GM12878 (cell line): ENCODE results near the gene SKIDA1.

ENCODE experiments used
- CEBPB ChIP-seq, 2 experiments: fragments of 150-350 bp in 1 of 2; IDR thresholded peaks; 2 replicates each; pipeline ENCODE4 v1.6.1; 2012 to 2014; ENCODE audit warnings: low read depth in 2 of 2, low read length in 2 of 2, borderline replicate concordance in 1 of 2, inconsistent platforms in 1 of 2
- CTCF ChIP-seq, 3 experiments: IDR thresholded peaks in 2 of 3; conservative IDR thresholded peaks in 1 of 3; 2 replicates each; pipeline ENCODE4 v1.5.1; 2011; ENCODE audit warnings: low read depth in 3 of 3, low read length in 3 of 3, mild to moderate bottlenecking in 3 of 3, control low read depth in 2 of 3, moderate library complexity in 2 of 3, inconsistent platforms in 1 of 3, mixed read lengths in 1 of 3; ENCODE audit not compliant: control insufficient read depth in 2 of 3, insufficient read depth in 1 of 3; ENCODE audit errors: extremely low read depth in 1 of 3
- MTA3 ChIP-seq: IDR thresholded peaks from 2 replicates; pipeline ENCODE4 v1.6.1; 2012; ENCODE audit warnings: low read length, inconsistent platforms, borderline replicate concordance
- MYC ChIP-seq: IDR thresholded peaks from 2 replicates; pipeline ENCODE4 v1.6.1; 2011; ENCODE audit warnings: mild to moderate bottlenecking, low read length, moderate library complexity, inconsistent platforms; ENCODE audit not compliant: insufficient read depth, insufficient replicate concordance, insufficient read length, severe bottlenecking
- POLR2A ChIP-seq: IDR thresholded peaks from 2 replicates; pipeline ENCODE4 v1.6.1; 2011; ENCODE audit warnings: low read depth, mild to moderate bottlenecking, low read length
- SPI1 ChIP-seq: IDR thresholded peaks from 2 replicates; pipeline ENCODE4 v1.6.1; 2011; ENCODE audit warnings: low read depth, mild to moderate bottlenecking, low read length, moderate library complexity, borderline replicate concordance; ENCODE audit not compliant: insufficient read depth
- ZSCAN29 ChIP-seq: fragments of 450-650 bp; IDR thresholded peaks from 2 replicates; pipeline ENCODE4 v1.6.1; 2017; ENCODE audit warnings: mild to moderate bottlenecking, moderate library complexity

DNA sequence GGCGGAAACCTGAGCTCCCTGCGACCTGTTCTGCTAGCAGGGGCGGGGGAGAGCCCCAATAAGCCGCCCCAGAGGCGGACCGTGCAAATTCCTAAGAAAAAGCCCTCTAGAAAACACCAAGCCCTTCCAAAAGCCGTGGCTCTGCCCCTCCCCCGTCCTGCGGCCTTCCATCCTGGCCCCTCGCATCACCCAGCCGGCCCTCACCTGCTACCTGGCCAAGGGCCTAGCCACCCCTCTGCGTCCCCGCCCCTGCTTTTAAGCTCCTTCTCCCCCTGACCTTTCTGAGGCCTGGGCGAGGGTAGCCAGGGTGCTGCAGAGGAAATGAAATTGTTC is 24.9 kb downstream of the SKIDA1 start:
- TF ChIP-seq CTCF (IDR thresholded peaks at IDR 0.05 in 2 of 3, conservative IDR thresholded peaks at IDR 0.05 in 1 of 3; ENCODE audit: control insufficient read depth in 2 of 3, extremely low read depth in 1 of 3, insufficient read depth in 1 of 3, low read depth in 3 of 3, low read length in 3 of 3) (no peak), CEBPB (IDR thresholded peaks at IDR 0.05; ENCODE audit: borderline replicate concordance in 1 of 2, low read depth in 2 of 2, low read length in 2 of 2) (no peak), SPI1 (no peak), MTA3 (no peak), POLR2A (no peak), MYC (no peak), ZSCAN29 (no peak)
